HAP-1 (cell line): ENCODE results near the gene LIPT1.

Experiments
- DNase-seq, 2 experiments: peaks; one replicate each; pipeline ENCODE4 v3.0.0-alpha.2; 2016 to 2020; ENCODE audit warnings: low spot score in 2 of 2
- H3K27me3 ChIP-seq: fragments of 250-450 bp; sonication (Bioruptor Pico); 2 replicates; pipeline ENCODE4 v1.5.1; 2020; ENCODE audit warnings: low read depth, mild to moderate bottlenecking, moderate library complexity
- H3K36me3 ChIP-seq: fragments of 250-450 bp; sonication (Bioruptor Pico); replicated peaks from 2 replicates; pipeline ENCODE4 v1.5.1; 2020; ENCODE audit warnings: mild to moderate bottlenecking
- H3K4me1 ChIP-seq: fragments of 250-450 bp; sonication (Bioruptor Pico); 2 replicates; pipeline ENCODE4 v1.5.1; 2020; ENCODE audit warnings: mild to moderate bottlenecking
- H3K4me3 ChIP-seq: fragments of 250-450 bp; sonication (Bioruptor Pico); 2 replicates; pipeline ENCODE4 v1.5.1; 2020; ENCODE audit warnings: mild to moderate bottlenecking, moderate library complexity
- H3K9me3 ChIP-seq: fragments of 250-450 bp; sonication (Bioruptor Pico); 2 replicates; pipeline ENCODE4 v1.5.1; 2020; ENCODE audit warnings: mild to moderate bottlenecking, moderate library complexity
- in situ Hi-C: fragments of 300-500 bp; cut with MboI; formaldehyde crosslinking; loops from 3 replicates; pipeline ENCODE4 v1.14.3; 2020; ENCODE audit warnings: low sequenced_read_pairs, inconsistent platforms, mixed read lengths

The LIPT1 gene

DNA sequence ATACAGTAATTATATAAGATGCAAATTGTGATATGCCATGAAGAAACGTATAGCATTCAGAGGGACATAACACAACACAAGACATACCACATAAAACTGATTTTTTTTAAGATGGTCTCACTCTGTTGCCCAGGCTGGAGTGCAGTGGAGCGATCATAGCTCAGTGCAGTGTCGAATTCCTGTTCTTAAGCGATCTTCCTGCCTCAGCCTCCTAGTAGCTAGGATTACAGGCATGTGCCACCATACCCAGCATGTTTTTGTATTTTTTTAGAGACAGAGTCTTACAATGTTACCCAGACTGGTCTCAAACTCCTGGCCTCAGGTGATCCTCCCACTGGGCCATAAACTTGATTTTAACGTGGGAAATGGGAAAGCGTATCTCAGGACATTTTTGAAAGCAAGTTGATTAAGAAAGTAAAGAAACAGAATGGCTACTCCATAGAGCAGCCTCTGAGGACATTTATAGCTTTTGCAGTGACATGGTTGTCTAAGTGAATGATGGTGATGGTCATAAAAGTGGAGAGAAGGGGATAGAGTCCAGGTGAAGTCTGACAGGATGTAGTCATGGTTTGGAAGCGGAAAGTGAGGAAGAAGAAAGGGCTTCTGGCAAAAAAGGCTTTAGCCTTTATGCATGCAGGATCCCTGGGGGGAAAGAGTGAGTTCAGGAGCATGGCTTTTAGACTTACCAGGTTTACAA, 2.4 kb upstream of the LIPT1 start:
- in situ Hi-C loops, result no loop called here
- Histone ChIP-seq H3K9me3 (no peaks in the 10 kb centered on the region), H3K4me3 (no peak overlapping the region), H3K27me3 (no peaks in the 10 kb centered on the region), H3K36me3 (0 out of 2 replicates have a peak, but pooled peaks cover 2% of the 10 kb centered on the region), H3K4me1 (peaks cover 5% of the 10 kb centered on the region)
- DNase-seq, result no peak

DNA sequence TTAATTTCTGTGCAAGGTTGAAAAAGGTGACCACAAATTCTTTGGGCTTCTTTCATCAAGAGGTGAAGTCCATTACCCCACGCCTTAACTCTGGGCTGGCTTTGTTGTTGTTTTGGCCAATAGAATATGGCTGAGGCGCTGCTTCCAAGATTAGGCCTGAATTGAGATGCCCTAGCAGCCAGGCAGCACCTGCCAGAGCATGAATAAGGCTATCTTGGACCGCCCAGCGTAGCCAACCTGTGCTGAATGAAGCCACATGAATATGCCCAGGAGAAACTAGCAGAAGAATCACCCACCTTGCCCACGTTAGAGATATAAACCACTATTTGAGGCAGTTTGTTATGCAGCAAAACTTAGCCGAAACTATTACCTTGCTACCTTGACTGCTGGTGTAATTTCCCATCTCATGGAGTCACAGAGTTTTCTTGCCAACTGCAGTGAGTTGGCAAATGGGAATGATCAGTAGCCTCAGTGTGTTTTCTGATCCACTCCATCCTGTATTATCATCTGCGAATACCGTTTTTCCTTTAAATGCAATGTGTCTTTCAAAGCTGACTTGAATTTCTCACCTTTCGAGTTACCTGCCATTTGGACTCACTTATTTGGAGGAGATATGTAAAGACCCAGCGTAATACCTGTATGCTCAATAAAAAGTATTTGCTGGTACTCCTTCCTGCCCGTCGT, 704 bp upstream of the LIPT1 start:
- Histone ChIP-seq H3K36me3 (0 out of 2 replicates have a peak, but pooled peaks cover 2% of the 10 kb centered on the region), H3K4me3 (peak overlapping the region; percentile 67), H3K4me1 (peaks cover 5% of the 10 kb centered on the region), H3K9me3 (no peaks in the 10 kb centered on the region), H3K27me3 (no peaks in the 10 kb centered on the region)
- in situ Hi-C loops, result no loop called here
- DNase-seq, result no peak

DNA sequence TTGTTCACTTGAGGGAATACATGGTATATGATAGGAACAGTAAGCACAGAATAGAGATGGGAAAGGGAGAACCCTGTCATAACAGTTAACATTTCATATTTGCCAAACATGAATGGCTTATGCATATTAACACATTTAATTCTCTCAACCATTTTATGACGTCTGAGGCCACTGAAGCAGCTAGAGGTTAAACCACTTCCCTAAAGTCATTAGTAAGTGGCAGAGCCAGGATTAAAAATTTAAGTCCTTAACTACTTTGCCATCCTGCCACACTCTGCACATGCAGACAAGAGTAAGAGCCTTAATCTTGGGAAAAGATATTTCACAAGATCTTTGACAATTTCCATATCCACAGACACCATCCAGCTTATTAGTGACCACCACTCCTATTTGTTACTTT, 2.1 kb downstream of the LIPT1 start:
- Histone ChIP-seq H3K4me3 (no peak overlapping the region), H3K27me3 (no peaks in the 10 kb centered on the region), H3K36me3 (peaks cover 9% of the 10 kb centered on the region), H3K4me1 (peaks cover 5% of the 10 kb centered on the region), H3K9me3 (no peaks in the 10 kb centered on the region)
- DNase-seq, result no peak
- in situ Hi-C loops, result no loop called here

DNA sequence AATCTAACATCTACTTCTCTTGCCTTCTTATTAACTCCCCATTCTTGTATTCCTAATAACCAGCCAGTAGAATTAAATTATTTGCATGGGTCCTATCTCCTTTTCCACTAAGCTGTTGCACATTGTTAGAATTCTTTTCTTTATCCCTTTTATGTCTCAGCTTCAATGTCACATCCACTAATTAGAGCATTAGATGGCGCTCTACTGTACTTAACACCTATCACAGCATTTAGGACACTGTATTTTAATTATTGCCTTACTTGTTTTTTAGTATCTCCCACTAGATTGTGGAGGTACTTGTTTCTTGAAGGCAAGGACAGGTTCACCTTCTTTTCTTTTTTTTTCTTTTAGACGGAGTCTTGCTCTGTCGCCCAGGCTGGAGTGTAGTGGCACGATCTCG, 3.8 kb downstream of the LIPT1 start:
- H3K27me3 ChIP-seq, result no peaks in the 10 kb centered on the region
- H3K36me3 ChIP-seq, result peaks cover 12% of the 10 kb centered on the region
- DNase-seq, result no peak
- no peaks in the 10 kb centered on the region for H3K9me3 ChIP-seq
- no peak overlapping the region for H3K4me3 ChIP-seq
- H3K4me1 ChIP-seq, result peaks cover 5% of the 10 kb centered on the region
- in situ Hi-C loops, result no loop called here

DNA sequence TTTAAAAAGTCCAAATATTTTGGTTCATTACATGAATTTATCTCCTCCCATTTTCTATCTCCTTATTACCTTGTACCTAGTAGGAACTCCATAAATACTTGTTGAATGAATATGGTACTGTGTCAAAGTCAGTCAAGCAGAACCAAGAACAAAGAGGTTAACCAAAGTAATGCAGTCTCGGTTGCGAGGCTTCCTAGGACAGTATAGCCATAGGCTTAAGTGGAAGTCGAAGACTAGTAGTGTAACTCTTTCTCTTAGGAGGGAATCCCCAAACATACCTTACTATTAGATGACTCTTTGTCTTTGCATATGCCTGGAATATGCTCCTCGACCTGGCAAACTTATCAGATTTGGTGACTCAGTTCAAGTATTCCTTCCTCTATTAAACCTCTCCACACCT, 4.8 kb downstream of the LIPT1 start:
- Histone ChIP-seq H3K4me1 (no peaks in the 10 kb centered on the region), H3K27me3 (no peaks in the 10 kb centered on the region), H3K36me3 (peaks cover 12% of the 10 kb centered on the region), H3K4me3 (no peak overlapping the region), H3K9me3 (no peaks in the 10 kb centered on the region)
- no peak for DNase-seq
- in situ Hi-C loops, result no loop called here

DNA sequence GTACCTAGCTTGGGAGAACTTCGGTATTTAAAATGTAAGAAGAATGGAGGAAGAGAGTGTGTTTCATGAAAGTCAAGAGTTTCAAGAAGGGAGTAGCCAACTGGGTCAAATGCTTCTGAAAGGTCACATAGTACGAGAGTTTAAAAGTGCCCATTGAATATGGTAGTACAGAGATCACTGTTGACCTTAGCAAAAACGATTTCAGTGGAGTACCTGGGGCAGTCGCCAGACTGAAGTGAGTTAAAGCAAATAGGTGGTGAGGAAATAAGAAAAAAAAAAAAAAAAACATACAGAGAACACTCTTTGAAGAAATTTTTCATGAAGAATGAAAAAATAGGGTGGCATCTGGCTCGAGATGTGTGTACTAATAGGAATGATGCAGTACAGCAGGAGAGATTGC, 11.5 kb downstream of the LIPT1 start:
- Histone ChIP-seq H3K9me3 (no peaks in the 10 kb centered on the region), H3K4me1 (no peaks in the 10 kb centered on the region), H3K27me3 (no peaks in the 10 kb centered on the region), H3K4me3 (no peak overlapping the region), H3K36me3 (peaks cover 17% of the 10 kb centered on the region)
- no peak for DNase-seq
- in situ Hi-C loops, result no loop called here

DNA sequence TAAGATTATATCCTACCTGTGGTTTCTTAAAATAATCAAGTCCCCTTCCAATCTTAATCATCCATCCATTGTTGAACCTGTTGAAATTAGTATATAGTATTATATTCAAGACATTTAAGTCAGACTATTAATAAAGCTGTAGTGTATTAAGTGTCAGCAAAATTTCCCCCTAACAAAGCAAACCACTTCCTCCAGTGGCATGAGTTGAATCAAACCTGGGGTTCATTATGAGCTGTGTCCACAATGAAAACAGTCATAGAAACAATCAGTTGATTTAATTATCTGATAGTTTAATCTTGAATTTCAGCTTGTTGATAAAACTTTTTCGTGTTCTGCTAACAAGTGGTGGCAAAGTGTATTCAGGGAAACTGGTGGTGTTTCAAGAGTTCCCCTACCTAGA, 14.8 kb downstream of the LIPT1 start:
- no peaks in the 10 kb centered on the region for H3K4me1 ChIP-seq
- H3K9me3 ChIP-seq, result no peaks in the 10 kb centered on the region
- H3K4me3 ChIP-seq, result no peak overlapping the region
- in situ Hi-C loops, result no loop called here
- no peak for DNase-seq
- H3K36me3 ChIP-seq, result peaks cover 19% of the 10 kb centered on the region
- no peaks in the 10 kb centered on the region for H3K27me3 ChIP-seq

DNA sequence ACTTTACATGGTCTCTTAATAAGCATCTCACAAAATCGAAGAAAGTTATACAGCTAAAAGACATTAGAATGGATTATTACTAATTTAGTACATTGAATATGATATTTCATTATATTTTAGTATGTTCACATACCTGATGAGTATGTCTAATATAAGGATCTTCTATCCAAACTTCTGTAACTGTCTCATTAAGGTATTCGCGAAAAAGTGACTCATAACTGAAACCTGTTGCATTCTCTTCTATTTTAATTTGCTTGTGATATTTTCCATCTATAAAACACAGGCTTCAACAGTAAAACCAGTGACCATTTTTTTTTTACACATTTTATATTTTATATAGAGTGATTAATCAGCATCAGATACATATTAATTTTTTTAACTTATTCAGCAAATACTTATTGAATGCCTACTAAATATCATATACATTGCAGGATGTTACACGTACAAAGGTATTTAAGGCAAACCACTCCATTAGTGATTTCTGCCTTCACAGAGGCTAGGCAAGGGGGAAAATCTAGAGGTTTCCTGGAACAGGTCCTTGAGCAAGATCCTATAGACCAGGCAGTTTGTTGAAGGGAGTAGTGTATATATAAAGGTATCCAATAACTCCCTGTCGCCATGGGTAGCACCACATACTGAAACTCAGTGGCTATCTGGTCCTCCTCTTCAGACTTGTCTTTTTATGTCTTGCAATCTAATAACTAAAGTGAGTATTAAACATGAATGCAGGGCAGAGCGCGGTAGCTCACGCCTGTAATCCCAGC, 16.8 kb downstream of the LIPT1 start:
- Histone ChIP-seq H3K27me3 (no peaks in the 10 kb centered on the region), H3K36me3 (peaks cover 19% of the 10 kb centered on the region), H3K4me1 (no peaks in the 10 kb centered on the region), H3K4me3 (no peak overlapping the region), H3K9me3 (no peaks in the 10 kb centered on the region)
- in situ Hi-C loops, result no loop called here
- DNase-seq, result no peak

DNA sequence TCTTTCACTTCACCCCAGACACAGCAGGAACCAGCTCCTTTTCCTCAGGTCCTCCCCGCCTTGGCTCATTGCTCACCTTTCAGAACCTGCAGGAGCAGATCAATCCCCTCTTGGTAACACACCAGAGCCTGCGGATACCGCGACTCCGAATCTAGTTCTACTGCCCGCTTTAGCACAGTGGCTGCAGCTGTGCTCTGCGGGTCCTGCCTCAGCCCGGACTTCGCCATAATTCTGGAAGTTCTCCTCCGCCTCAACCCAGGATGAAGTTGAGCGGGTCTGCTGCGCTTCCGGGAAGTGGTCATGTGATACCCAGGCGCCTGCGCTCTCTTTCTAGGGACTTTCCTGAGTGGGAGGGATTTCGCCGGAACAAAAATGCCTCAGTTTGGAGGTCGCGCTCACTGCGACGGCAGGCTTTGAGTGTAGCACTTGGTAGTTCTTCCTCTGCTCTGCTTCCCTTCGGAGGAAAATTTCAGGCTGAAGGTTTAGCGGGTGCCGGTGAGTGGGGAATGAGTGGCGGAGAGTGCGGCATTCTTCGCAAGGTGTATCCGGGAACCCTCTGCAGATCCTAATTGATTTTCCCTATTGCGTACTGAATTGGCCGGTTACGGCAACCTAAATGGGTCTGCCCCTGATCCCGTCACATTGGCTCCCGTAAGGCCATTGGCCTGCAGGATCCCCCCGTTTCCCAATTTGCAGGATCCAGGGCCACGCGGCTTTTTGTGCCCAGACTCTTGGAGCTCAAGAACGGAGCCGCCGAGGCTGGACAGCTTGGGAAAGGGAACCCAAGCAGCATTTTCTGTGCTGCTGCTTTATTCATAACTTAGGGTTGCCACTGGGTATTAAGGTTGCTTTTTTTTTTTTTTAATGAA, 26.2 kb downstream of the LIPT1 start, which contains the start of the genes MITD1 and MRPL30:
Gene MITD1, minus strand, starts transcription at position 304 of the 869 bp plus-strand sequence. Its CDS starts 77 bp downstream, at position 227.
Gene MRPL30, plus strand, starts transcription at position 430 of the 869 bp plus-strand sequence. CDS start 5,020 bp downstream, outside the sequence.
- H3K4me3 ChIP-seq, result peak within 1 kb of the TSS; percentile 73
- H3K9me3 ChIP-seq, result no peaks in the 10 kb centered on the region
- peaks cover 7% of the 10 kb centered on the region for H3K4me1 ChIP-seq
- no peaks in the 10 kb centered on the region; the same call in none of the 2 replicates for H3K36me3 ChIP-seq
- peak; percentile 93 for DNase-seq
- in situ Hi-C loops, result loop anchor here (25.0 kb wide), 1 partner anchor 306 kb away; the partner anchor contains the start of gene REV1
- H3K27me3 ChIP-seq, result no peaks in the 10 kb centered on the region

DNA sequence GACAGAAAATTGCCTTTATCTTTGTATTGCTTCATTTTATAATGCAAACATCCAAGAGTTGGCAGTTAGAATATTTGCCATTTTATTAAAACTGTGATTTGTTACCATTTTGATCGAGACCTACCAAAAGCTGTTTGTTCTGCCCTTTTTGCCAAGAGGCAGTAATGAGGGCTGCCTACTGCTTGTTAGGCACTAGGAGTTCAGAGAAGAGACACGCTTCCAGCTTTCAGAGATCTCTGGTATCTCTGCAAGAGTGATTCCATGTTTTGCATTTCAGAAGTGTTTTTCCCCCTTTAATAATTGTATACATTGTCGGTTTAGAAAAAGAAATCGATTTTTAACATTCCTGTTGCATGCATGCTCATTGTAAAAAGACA, 26.8 kb downstream of the LIPT1 start:
- Histone ChIP-seq H3K9me3 (no peaks in the 10 kb centered on the region), H3K27me3 (no peaks in the 10 kb centered on the region), H3K4me3 (peak overlapping the region; percentile 73), H3K36me3 (no peaks in the 10 kb centered on the region; the same call in none of the 2 replicates), H3K4me1 (peaks cover 7% of the 10 kb centered on the region)
- peak in 1 of 2 experiments; percentile 7 for DNase-seq
- in situ Hi-C loops, result loop anchor here (25.0 kb wide), 1 partner anchor 306 kb away; the partner anchor contains the start of gene REV1

DNA sequence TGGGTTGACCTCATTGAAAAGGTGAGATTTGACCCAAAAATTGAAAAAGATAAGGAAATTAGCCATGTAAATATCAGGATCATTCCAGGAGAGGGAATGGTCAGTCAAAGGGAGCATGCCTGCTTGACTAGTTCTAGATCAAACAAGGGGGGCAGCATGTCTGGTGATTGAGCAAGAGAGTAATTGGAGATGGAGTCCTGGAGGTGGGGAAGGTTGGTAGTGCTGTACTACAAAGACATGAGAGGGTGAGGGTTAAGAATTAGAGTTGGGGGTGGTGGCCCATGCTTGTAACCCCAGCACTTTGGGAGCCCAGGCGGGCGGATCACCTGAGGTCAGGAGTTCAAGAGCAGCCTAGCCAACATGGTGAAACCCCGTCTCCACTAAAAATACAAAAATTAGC, 28.3 kb downstream of the LIPT1 start:
- no peak overlapping the region for H3K4me3 ChIP-seq
- H3K36me3 ChIP-seq, result peaks cover 8% of the 10 kb centered on the region
- DNase-seq, result no peak
- no peaks in the 10 kb centered on the region for H3K9me3 ChIP-seq
- in situ Hi-C loops, result loop anchor here (25.0 kb wide), 1 partner anchor 304 kb away; the partner anchor contains the start of gene REV1
- H3K4me1 ChIP-seq, result peaks cover 7% of the 10 kb centered on the region
- H3K27me3 ChIP-seq, result no peaks in the 10 kb centered on the region

DNA sequence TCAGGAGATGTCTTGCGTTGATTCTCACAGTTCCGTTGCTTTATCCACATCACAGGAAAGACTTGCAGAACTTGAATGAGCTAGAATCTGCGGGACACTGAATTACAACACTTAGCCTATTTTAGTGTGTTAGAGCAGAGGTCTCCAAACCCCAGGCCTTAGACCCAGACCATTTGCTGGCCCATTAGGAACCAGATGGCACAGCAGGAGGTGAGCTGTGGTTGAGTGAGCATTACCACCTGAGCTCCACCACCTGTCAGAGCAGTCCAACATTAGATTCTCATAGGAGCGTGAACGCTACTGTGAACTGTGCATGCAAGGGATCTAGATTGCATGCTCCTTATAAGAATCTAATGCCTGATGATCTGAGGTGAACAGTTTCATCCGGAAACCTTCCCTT, 30.0 kb downstream of the LIPT1 start:
- no peak for DNase-seq
- Histone ChIP-seq H3K4me3 (no peak overlapping the region), H3K9me3 (no peaks in the 10 kb centered on the region), H3K36me3 (peaks cover 25% of the 10 kb centered on the region), H3K27me3 (no peaks in the 10 kb centered on the region), H3K4me1 (peaks cover 7% of the 10 kb centered on the region)
- in situ Hi-C loops, result loop anchor here (25.0 kb wide), 1 partner anchor 302 kb away; the partner anchor contains the start of gene REV1

DNA sequence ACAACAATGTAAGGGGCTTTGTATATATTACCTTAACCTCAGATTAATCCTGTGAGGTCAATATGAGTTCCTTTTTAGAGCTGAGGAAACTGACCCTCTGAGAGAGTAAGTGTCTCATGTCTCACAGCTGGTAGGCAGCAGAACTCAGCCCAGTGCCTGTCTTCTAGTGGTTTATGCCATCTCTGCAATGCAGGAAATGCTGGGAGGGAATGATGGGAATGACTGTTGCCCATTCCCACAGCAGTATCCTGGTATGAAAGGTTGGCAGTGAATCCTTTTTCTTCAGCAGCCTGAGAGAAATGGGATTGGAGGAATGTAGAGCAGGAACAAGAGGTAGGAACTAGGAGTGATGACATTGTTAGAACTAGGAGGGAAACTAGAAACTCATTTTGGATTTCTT, 32.2 kb downstream of the LIPT1 start:
- peaks cover 39% of the 10 kb centered on the region for H3K36me3 ChIP-seq

More for the DNA sequence above, 32.2 kb downstream of the LIPT1 start:
- H3K4me1 ChIP-seq, result peaks cover 7% of the 10 kb centered on the region
- H3K9me3 ChIP-seq, result no peaks in the 10 kb centered on the region
- no peak overlapping the region for H3K4me3 ChIP-seq
- no peak for DNase-seq
- in situ Hi-C loops, result loop anchor here (25.0 kb wide), 1 partner anchor 300 kb away; the partner anchor contains the start of gene REV1
- H3K27me3 ChIP-seq, result no peaks in the 10 kb centered on the region
